Keratinocyte (primary cell): ENCODE results near the gene TCEAL2. TPM values are rescaled to one million over a fixed set of nuclear protein-coding genes. Genes with fewer than 3 reads are reported as not detected.
"Not testable (repeated sequence)": the region's sequence is repeated elsewhere in the genome, so short reads cannot be mapped to it uniquely, and the experiment has no call there.

Experiments used
- DNase-seq: peaks from one replicate; pipeline ENCODE4 v3.0.0-alpha.2; 2011; ENCODE audit warnings: low read depth, missing footprints, low spot score
- FAIRE-seq: peaks from 2 replicates; lab custom pipeline; 2011; peaks lifted over from hg19 to GRCh38; lab: Jason Lieb, UNC
- H2AFZ ChIP-seq: 2 replicates; pipeline ENCODE4 v1.6.0; 2012; ENCODE audit warnings: low read length, control low read depth, inconsistent platforms; ENCODE audit not compliant: control insufficient read depth
- H3K27ac ChIP-seq: 2 replicates; pipeline ENCODE4 v1.5.1; 2011; ENCODE audit warnings: low read length; ENCODE audit not compliant: control insufficient read depth, insufficient read depth
- H3K27me3 ChIP-seq: 3 replicates; pipeline ENCODE4 v1.6.0; 2011; ENCODE audit warnings: low read length; ENCODE audit not compliant: control insufficient read depth, insufficient read depth; ENCODE audit errors: extremely low read depth
- H3K36me3 ChIP-seq, 2 experiments: 2 replicates in 1 of 2; 3 replicates in 1 of 2; pipeline ENCODE4 v1.5.1; 2011; ENCODE audit warnings: low read length in 2 of 2, mild to moderate bottlenecking in 1 of 2; ENCODE audit not compliant: control insufficient read depth in 2 of 2, insufficient read depth in 2 of 2; ENCODE audit errors: extremely low read depth in 1 of 2
- H3K4me1 ChIP-seq: 3 replicates; pipeline ENCODE4 v1.5.1; 2011; ENCODE audit warnings: low read length; ENCODE audit not compliant: control insufficient read depth, insufficient read depth; ENCODE audit errors: extremely low read depth
- H3K4me2 ChIP-seq: 3 replicates; pipeline ENCODE4 v1.6.0; 2011; ENCODE audit warnings: low read depth, low read length; ENCODE audit not compliant: control insufficient read depth, insufficient read depth; ENCODE audit errors: extremely low read depth
- H3K4me3 ChIP-seq, 3 experiments: fragments of 200-600 bp in 1 of 3; sonication (generic) in 1 of 3; 2 replicates in 2 of 3; 3 replicates in 1 of 3; pipeline ENCODE4 v1.5.1; 2011 to 2016; ENCODE audit warnings: low read length in 3 of 3, mild to moderate bottlenecking in 3 of 3, control low read depth in 2 of 3, inconsistent platforms in 1 of 3, low read depth in 1 of 3, mixed read lengths in 1 of 3, mixed run types in 1 of 3, moderate library complexity in 1 of 3; ENCODE audit not compliant: control insufficient read depth in 2 of 3, insufficient read depth in 2 of 3; ENCODE audit errors: extremely low read depth in 1 of 3
- H3K79me2 ChIP-seq: 2 replicates; pipeline ENCODE4 v1.6.0; 2012; ENCODE audit warnings: low read length; ENCODE audit not compliant: control insufficient read depth, insufficient read depth
- H3K9ac ChIP-seq: 3 replicates; pipeline ENCODE4 v1.6.0; 2011; ENCODE audit warnings: low read length; ENCODE audit not compliant: control insufficient read depth, insufficient read depth; ENCODE audit errors: extremely low read depth
- H3K9me1 ChIP-seq: 3 replicates; pipeline ENCODE4 v1.6.0; 2011; ENCODE audit warnings: low read length; ENCODE audit not compliant: control insufficient read depth, insufficient read depth; ENCODE audit errors: extremely low read depth
- H3K9me3 ChIP-seq: 2 replicates; pipeline ENCODE4 v1.5.1; 2012; ENCODE audit warnings: low read depth, low read length; ENCODE audit not compliant: control insufficient read depth
- H4K20me1 ChIP-seq: 3 replicates; pipeline ENCODE4 v1.6.0; 2011; ENCODE audit warnings: low read length; ENCODE audit not compliant: control insufficient read depth, insufficient read depth; ENCODE audit errors: extremely low read depth
- EZH2 ChIP-seq: IDR thresholded peaks from one replicate; pipeline ENCODE4 v1.6.1; 2012; ENCODE audit warnings: inconsistent platforms, mild to moderate bottlenecking, low read length, moderate library complexity
- dilution Hi-C: fragments of 300-500 bp; cut with MboI; formaldehyde crosslinking; loops from one replicate; pipeline ENCODE4 v1.7.0; 2020; ENCODE audit warnings: low sequenced_read_pairs; ENCODE audit not compliant: extremely low pct_ligation_motif_present
- polyA minus RNA-seq, 3 experiments: library from RNA; depleted of rRNA, polyadenylated mRNA; stranded (reverse); fragments of >200 nt; gene quantifications; 1 replicate in 1 of 3; 2 replicates in 1 of 3; 3 replicates in 1 of 3; pipeline ENCODE4 v1.2.3, GENCODE V29; 2011
- polyA plus RNA-seq, 5 experiments: library from polyadenylated mRNA; depleted of rRNA in 3 of 5; stranded (reverse) in 3 of 5; stranded (forward) in 1 of 5; unstranded in 1 of 5; fragments of >200 nt; gene quantifications; 1 replicate in 1 of 5; 2 replicates in 3 of 5; 3 replicates in 1 of 5; pipeline versions ENCODE4 v1.2.1 to v1.2.3, GENCODE V29; 2011 to 2012; ENCODE audit warnings: missing spikeins in 2 of 5, low read depth in 1 of 5, low replicate concordance in 1 of 5
- TF ChIP-seq, protein P1 (sequence below), 3 experiments: IDR thresholded peaks in 1 of 3; conservative IDR thresholded peaks in 1 of 3; optimal IDR thresholded peaks in 1 of 3; 2 replicates in 2 of 3; 3 replicates in 1 of 3; pipeline versions ENCODE3 to v1.5.1; 2011; ENCODE audit warnings: low read length in 3 of 3, mild to moderate bottlenecking in 3 of 3, moderate library complexity in 2 of 3, control low read depth in 1 of 3, inconsistent platforms in 1 of 3; ENCODE audit not compliant: insufficient read depth in 2 of 3; ENCODE audit errors: extremely low read depth in 1 of 3

TCEAL2 gene
- not detected in 3 replicates for polyA plus RNA-seq
- polyA plus RNA-seq (2011; ENCODE audit: low read depth): not detected
- not detected in 2 replicates for polyA plus RNA-seq (2011; cell fraction: cytosol; rRNA removed)
- polyA plus RNA-seq (2011; cell fraction: nucleus; rRNA removed): not detected in 2 replicates
- not detected in 2 replicates for polyA plus RNA-seq (2012; ENCODE audit: low replicate concordance)
- not detected in 3 replicates for polyA minus RNA-seq
- polyA minus RNA-seq (2011; cell fraction: cytosol; rRNA and poly(A)+ RNA removed): not detected
- polyA minus RNA-seq (2011; cell fraction: nucleus; rRNA and poly(A)+ RNA removed): not detected in 2 replicates

DNA sequence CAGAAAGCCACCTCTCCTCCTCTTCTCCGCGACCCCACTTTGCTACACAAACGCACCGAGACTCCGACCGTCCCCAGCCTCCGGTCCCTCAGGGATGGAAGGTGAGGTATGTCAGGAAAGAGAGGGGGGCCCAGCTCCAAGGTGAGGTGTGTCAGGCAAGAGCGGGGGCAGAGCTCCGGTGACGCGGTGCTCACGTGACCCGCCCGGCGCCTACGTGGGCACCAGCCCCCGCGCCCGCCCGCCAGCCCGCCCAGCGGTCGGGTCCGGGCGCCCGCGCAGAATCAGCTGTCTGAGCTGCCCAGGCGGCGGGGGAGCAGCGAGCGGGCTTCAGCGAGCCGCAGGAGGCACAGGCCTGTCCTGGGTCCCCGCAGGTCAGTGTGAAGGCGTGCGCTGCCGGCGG lies at the start of gene TCEAL2:
Gene TCEAL2 (plus strand): TSS at position 244 of the 400 bp plus-strand sequence. CDS start 1,152 bp downstream, outside the sequence.
- H3K9ac ChIP-seq, H3K36me3 ChIP-seq, H3K4me3 ChIP-seq, dilution Hi-C loops, FAIRE-seq, H3K27ac ChIP-seq, H3K9me1 ChIP-seq, H3K4me2 ChIP-seq, H3K4me1 ChIP-seq, DNase-seq, H4K20me1 ChIP-seq, H2AFZ ChIP-seq, H3K79me2 ChIP-seq, H3K9me3 ChIP-seq: not testable (repeated sequence)
- peaks cover 11% of the 10 kb centered on the region for H3K27me3 ChIP-seq

DNA sequence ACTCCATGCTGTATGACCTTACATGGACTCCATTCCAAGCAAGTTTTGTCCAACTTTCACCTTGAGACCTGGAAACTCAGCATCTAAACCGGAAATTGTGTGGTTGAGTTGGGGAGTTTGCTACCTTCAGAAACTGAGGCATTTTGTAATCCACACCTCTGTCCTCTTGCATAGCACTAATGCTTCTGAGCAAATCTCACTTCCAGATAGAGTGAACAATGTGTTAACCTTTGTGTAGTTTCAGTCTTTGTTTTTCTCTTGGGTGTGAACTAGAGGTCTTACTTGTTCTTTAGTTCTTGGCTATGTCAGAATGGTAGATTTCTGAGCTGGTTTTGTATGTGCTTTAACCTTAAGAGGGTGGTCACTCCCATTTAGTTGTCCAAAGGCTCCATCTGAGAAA lies 48.1 kb upstream of the TCEAL2 start:
- dilution Hi-C loops: no loop called here
- H3K4me2 ChIP-seq: no peak overlapping the region
- no peaks in the 10 kb centered on the region for H3K27me3 ChIP-seq
- H3K9ac ChIP-seq: no peak overlapping the region
- H4K20me1 ChIP-seq: no peaks in the 10 kb centered on the region
- TF ChIP-seq, protein P1, sequence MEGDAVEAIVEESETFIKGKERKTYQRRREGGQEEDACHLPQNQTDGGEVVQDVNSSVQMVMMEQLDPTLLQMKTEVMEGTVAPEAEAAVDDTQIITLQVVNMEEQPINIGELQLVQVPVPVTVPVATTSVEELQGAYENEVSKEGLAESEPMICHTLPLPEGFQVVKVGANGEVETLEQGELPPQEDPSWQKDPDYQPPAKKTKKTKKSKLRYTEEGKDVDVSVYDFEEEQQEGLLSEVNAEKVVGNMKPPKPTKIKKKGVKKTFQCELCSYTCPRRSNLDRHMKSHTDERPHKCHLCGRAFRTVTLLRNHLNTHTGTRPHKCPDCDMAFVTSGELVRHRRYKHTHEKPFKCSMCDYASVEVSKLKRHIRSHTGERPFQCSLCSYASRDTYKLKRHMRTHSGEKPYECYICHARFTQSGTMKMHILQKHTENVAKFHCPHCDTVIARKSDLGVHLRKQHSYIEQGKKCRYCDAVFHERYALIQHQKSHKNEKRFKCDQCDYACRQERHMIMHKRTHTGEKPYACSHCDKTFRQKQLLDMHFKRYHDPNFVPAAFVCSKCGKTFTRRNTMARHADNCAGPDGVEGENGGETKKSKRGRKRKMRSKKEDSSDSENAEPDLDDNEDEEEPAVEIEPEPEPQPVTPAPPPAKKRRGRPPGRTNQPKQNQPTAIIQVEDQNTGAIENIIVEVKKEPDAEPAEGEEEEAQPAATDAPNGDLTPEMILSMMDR (optimal IDR thresholded peaks at IDR 0.05 in 1 of 3, IDR thresholded peaks at IDR 0.05 in 1 of 3, conservative IDR thresholded peaks at IDR 0.05 in 1 of 3; ENCODE audit: extremely low read depth in 1 of 3, insufficient read depth in 2 of 3, low read length in 3 of 3): no peak
- TF ChIP-seq EZH2: no peak
- no peaks in the 10 kb centered on the region for H3K9me1 ChIP-seq
- H3K36me3 ChIP-seq: no peaks in the 10 kb centered on the region
- no peaks in the 10 kb centered on the region for H3K9me3 ChIP-seq
- DNase-seq (no peak), FAIRE-seq (no peak)
- no peaks in the 10 kb centered on the region for H3K4me1 ChIP-seq
- no peak overlapping the region for H2AFZ ChIP-seq
- H3K4me3 ChIP-seq: no peak overlapping the region
- no peak overlapping the region for H3K27ac ChIP-seq
- H3K79me2 ChIP-seq: no peaks in the 10 kb centered on the region

DNA sequence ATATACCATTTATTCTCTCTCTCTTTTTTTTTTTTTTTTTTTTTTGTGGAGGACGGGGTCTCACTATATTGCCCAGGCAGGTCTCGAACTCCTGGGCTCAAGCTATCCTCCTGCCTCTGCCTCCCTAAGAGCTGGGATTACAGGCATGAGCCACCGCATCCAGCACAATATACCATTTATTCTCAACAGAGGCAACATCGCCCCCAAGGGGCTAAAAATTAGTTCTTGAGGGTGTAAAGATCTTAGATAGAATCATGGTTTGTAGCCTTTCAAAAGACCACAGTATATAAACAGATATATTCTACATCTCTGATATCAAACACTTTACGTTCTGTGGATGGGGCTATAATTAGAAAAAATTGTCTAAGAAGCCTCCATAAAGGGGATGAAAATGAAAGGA lies 39.8 kb upstream of the TCEAL2 start:
- Histone ChIP-seq H3K9ac (no peak overlapping the region), H3K27ac (no peak overlapping the region), H3K27me3 (no peaks in the 10 kb centered on the region), H3K4me3 (no peak overlapping the region), H3K9me1 (no peaks in the 10 kb centered on the region), H4K20me1 (no peaks in the 10 kb centered on the region), H3K79me2 (no peaks in the 10 kb centered on the region), H3K9me3 (no peaks in the 10 kb centered on the region), H2AFZ (no peak overlapping the region), H3K4me1 (no peaks in the 10 kb centered on the region), H3K4me2 (no peak overlapping the region), H3K36me3 (no peaks in the 10 kb centered on the region)
- FAIRE-seq (no peak), DNase-seq (no peak)
- dilution Hi-C loops: no loop called here
- TF ChIP-seq, protein P1 (optimal IDR thresholded peaks at IDR 0.05 in 1 of 3, IDR thresholded peaks at IDR 0.05 in 1 of 3, conservative IDR thresholded peaks at IDR 0.05 in 1 of 3; ENCODE audit: extremely low read depth in 1 of 3, insufficient read depth in 2 of 3, low read length in 3 of 3): no peak
- no peak for TF ChIP-seq EZH2
